ENCODE results near the gene DPF1. TPM values are rescaled to one million over a fixed set of nuclear protein-coding genes. Genes with fewer than 3 reads are reported as not detected.

Gene DPF1
- total and polyA plus RNA-seq, 9 donors = 0.23 to 1.0 (median 0.35) TPM; not detected in 2

DNA sequence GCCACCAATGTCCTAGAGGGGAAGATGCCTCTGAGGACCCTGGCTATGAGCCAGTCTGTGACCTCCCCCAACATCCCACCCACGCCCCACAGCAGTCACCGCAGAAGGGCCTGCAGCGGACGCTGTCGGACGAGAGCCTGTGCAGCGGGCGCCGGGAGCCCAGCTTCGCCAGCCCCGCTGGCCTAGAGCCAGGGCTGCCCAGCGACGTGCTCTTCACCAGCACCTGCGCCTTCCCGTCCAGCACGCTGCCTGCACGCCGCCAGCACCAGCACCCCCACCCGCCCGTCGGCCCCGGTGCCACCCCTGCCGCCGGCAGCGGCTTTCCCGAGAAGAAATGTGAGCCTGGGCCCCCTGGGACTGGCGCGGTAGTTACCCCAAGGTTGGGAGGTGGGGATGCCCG is 30.6 kb downstream of the DPF1 start:
- Histone ChIP-seq H3K9me3 (no peaks in the 10 kb centered on the region), H3K36me3 (no peaks in the 10 kb centered on the region), H3K27me3 (no peaks in the 10 kb centered on the region), H3K4me1 (ENCODE audit: insufficient read depth) (no peaks in the 10 kb centered on the region), H3K27ac (no peak overlapping the region), H3K4me3 (no peak overlapping the region)
- TF ChIP-seq CTCF (IDR thresholded peaks at IDR 0.05) = no peak
- TF ChIP-seq EP300 (IDR thresholded peaks at IDR 0.05) = no peak
- TF ChIP-seq POLR2A (IDR thresholded peaks at IDR 0.05) = no peak
- 91 to 92% (median 91%) methylated on average over 29 of the region's 29 CpGs for WGBS, 3 donors
- intact Hi-C loops (cut with DNase I) = no loop called here
- no peak for DNase-seq

DNA sequence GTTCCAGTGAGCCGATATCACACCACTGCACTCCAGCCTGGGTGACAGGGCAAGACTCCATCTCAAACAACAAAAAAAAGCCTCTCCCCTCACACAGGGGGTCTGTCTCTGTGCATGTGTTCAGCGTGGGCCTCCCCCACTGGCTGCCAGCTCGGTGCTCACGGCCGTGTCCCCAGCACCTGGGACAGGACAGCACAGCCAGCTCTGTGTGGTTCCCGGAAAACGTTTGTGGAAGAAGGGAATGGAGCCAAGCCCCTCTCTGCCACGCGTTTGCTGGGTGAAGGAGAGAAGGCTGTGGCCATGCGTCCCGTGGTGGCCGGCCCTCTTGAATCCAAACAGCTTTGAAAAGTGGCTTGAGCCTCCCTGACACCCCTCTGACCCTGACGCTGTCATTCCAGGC is 32.3 kb downstream of the DPF1 start:
- 83 to 90% (median 89%) methylated on average over 13 of the region's 13 CpGs for WGBS, 3 donors
- no peaks in the 10 kb centered on the region for H3K27me3 ChIP-seq
- TF ChIP-seq EP300 (IDR thresholded peaks at IDR 0.05) (no peak), POLR2A (IDR thresholded peaks at IDR 0.05) (no peak), CTCF (IDR thresholded peaks at IDR 0.05) (no peak)
- no peaks in the 10 kb centered on the region for H3K9me3 ChIP-seq
- no peaks in the 10 kb centered on the region for H3K36me3 ChIP-seq
- H3K27ac ChIP-seq = no peak overlapping the region
- intact Hi-C loops (cut with DNase I) = no loop called here
- H3K4me3 ChIP-seq = no peak overlapping the region
- no peak for DNase-seq
- no peaks in the 10 kb centered on the region for H3K4me1 ChIP-seq (ENCODE audit: insufficient read depth)

DNA sequence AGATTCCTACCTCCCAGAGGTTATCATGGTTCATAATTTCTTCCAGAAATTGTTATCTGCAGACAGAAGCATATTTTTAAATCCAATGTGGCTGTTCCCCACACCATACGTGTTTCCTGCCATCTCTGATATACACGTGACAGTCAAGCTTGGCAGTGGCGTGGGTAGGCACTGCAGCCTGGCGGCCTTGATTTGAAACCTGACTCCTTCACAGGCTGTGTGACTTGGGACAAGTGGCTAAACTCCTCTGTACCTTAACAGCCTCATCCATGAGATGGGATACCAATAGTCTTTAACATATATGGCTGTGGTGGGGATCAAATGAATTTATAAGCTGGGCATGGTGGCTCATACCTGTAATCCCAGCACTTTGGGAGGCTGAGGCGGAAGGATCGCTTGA is 33.2 kb downstream of the DPF1 start:
- TF ChIP-seq EP300 (IDR thresholded peaks at IDR 0.05) = no peak
- no peak for TF ChIP-seq POLR2A (IDR thresholded peaks at IDR 0.05)
- TF ChIP-seq CTCF (IDR thresholded peaks at IDR 0.05) = no peak
- H3K36me3 ChIP-seq = no peaks in the 10 kb centered on the region
- intact Hi-C loops (cut with DNase I) = no loop called here
- WGBS, 3 donors = 89 to 98% (median 93%) methylated on average over 6 of the region's 6 CpGs
- H3K27ac ChIP-seq = no peak overlapping the region
- H3K4me3 ChIP-seq = no peak overlapping the region
- no peaks in the 10 kb centered on the region for H3K4me1 ChIP-seq (ENCODE audit: insufficient read depth)
- H3K9me3 ChIP-seq = no peaks in the 10 kb centered on the region
- DNase-seq = no peak
- H3K27me3 ChIP-seq = no peaks in the 10 kb centered on the region

GRCh38 chr19:38190061-38190460 is 34.0 kb downstream of the DPF1 start:
- no peak for DNase-seq
- no peak for TF ChIP-seq EP300 (IDR thresholded peaks at IDR 0.05)
- TF ChIP-seq CTCF (IDR thresholded peaks at IDR 0.05) = no peak
- no peak for TF ChIP-seq POLR2A (IDR thresholded peaks at IDR 0.05)
- H3K27me3 ChIP-seq = no peaks in the 10 kb centered on the region
- no peaks in the 10 kb centered on the region for H3K9me3 ChIP-seq
- no peak overlapping the region for H3K27ac ChIP-seq
- 63 to 76% (median 63%) methylated on average over 6 of the region's 6 CpGs for WGBS, 3 donors
- H3K4me1 ChIP-seq (ENCODE audit: insufficient read depth) = no peaks in the 10 kb centered on the region
- no peak overlapping the region for H3K4me3 ChIP-seq
- intact Hi-C loops (cut with DNase I) = no loop called here
- H3K36me3 ChIP-seq = no peaks in the 10 kb centered on the region

- Histone ChIP-seq H3K27ac (no peak overlapping the region), H3K36me3 (no peaks in the 10 kb centered on the region), H3K4me1 (ENCODE audit: insufficient read depth) (peaks cover 2% of the 10 kb centered on the region), H3K27me3 (no peaks in the 10 kb centered on the region), H3K4me3 (no peak overlapping the region), H3K9me3 (peaks cover 0 to 2% of the 10 kb centered on the region in 2 donors)
- WGBS, 3 donors = 95 to 97% (median 96%) methylated on average over 10 of the region's 10 CpGs
- no peak for DNase-seq
- no peak for TF ChIP-seq CTCF (IDR thresholded peaks at IDR 0.05)
- no peak for TF ChIP-seq POLR2A (IDR thresholded peaks at IDR 0.05)
- no peak for TF ChIP-seq EP300 (IDR thresholded peaks at IDR 0.05)
- intact Hi-C loops (cut with DNase I) = no loop called here
Observed at GRCh38 chr19:38185562-38185961, 38.5 kb downstream of the DPF1 start.

Data from ovary (tissue), 9 donors.